ENCODE measurements around the gene FERMT2. TPM values are rescaled to one million over a fixed set of nuclear protein-coding genes. Genes with fewer than 3 reads are reported as not detected.
A peak's percentile ranks its signal among the peaks of the same experiment; 100 is the strongest.
"Not testable (repeated sequence)": the region's sequence is repeated elsewhere in the genome, so short reads cannot be mapped to it uniquely, and the experiment has no call there.

Gene FERMT2
- total and polyA plus RNA-seq, 8 donors, result 25.9 to 213 (median 63.3) TPM

- TF ChIP-seq POLR2AphosphoS5 (IDR thresholded peaks at IDR 0.05), result no peak
- no peak for TF ChIP-seq POLR2A (IDR thresholded peaks at IDR 0.05)
- TF ChIP-seq CTCF (IDR thresholded peaks at IDR 0.05), result no peak
- TF ChIP-seq EP300 (IDR thresholded peaks at IDR 0.05), result no peak
- 94 to 98% (median 95%) methylated on average over 9 of the region's 9 CpGs for WGBS, 5 donors
- Histone ChIP-seq H3K27ac (no peak overlapping the region), H3K27me3 (no peaks in the 10 kb centered on the region), H3K4me3 (no peak overlapping the region), H3K9me3 (no peaks in the 10 kb centered on the region), H3K36me3 (peaks cover 54 to 89% (median 78%) of the 10 kb centered on the region in 4 donors), H3K4me1 (peaks cover 0 to 7% (median 0%) of the 10 kb centered on the region in 4 donors)
- intact Hi-C loops (cut with DNase I; ENCODE audit: low total_unique reads), result no loop called here
- DNase-seq, result no peak
Measured at GRCh38 chr14:52868911-52869618, 81.8 kb downstream of the FERMT2 start.

- H3K36me3 ChIP-seq, result peaks cover 31 to 66% (median 64%) of the 10 kb centered on the region in 4 donors
- WGBS, 5 donors, result 91 to 98% (median 95%) methylated on average over 7 of the region's 7 CpGs
- not testable (repeated sequence) for DNase-seq
Measured at GRCh38 chr14:52864893-52865292, 86.0 kb downstream of the FERMT2 start.

GRCh38 chr14:52863334-52863700, 87.5 kb downstream of the FERMT2 start:
- WGBS, 5 donors, result 55 to 87% (median 67%) methylated on average over 1 of the region's 1 CpG
- intact Hi-C loops (cut with DNase I; ENCODE audit: low total_unique reads), result no loop called here
- H3K27ac ChIP-seq, result peak overlapping the region in 4 of 5 donors; percentile 6 to 52 (median 26)

More at GRCh38 chr14:52864893-52865292, 86.0 kb downstream of the FERMT2 start:
- H3K4me1 ChIP-seq; intact Hi-C loops (cut with DNase I; ENCODE audit: low total_unique reads); H3K9me3 ChIP-seq; H3K4me3 ChIP-seq; H3K27me3 ChIP-seq; H3K27ac ChIP-seq: not testable (repeated sequence)

GRCh38 chr14:52862632-52863333, 88.1 kb downstream of the FERMT2 start:
- intact Hi-C loops (cut with DNase I; ENCODE audit: low total_unique reads), result no loop called here
- no peaks in the 10 kb centered on the region for H3K9me3 ChIP-seq
- TF ChIP-seq POLR2AphosphoS5 (IDR thresholded peaks at IDR 0.05) (no peak), CTCF (IDR thresholded peaks at IDR 0.05) (no peak), POLR2A (IDR thresholded peaks at IDR 0.05) (no peak), EP300 (IDR thresholded peaks at IDR 0.05) (no peak)
- H3K27ac ChIP-seq, result peak overlapping the region in 4 of 5 donors; percentile 22 to 52 (median 26)
- peaks cover 0 to 9% (median 0%) of the 10 kb centered on the region in 4 donors for H3K4me1 ChIP-seq
- 38 to 54% (median 45%) methylated on average over 4 of the region's 4 CpGs for WGBS, 5 donors
- H3K4me3 ChIP-seq, result no peak overlapping the region
- peak in 1 of 2 donors; percentile 61 for DNase-seq
- H3K36me3 ChIP-seq, result peaks cover 27 to 66% (median 65%) of the 10 kb centered on the region in 4 donors
- no peaks in the 10 kb centered on the region for H3K27me3 ChIP-seq

More at GRCh38 chr14:52863334-52863700, 87.5 kb downstream of the FERMT2 start:
- no peak for TF ChIP-seq POLR2A (IDR thresholded peaks at IDR 0.05)
- TF ChIP-seq EP300 (IDR thresholded peaks at IDR 0.05), result no peak
- TF ChIP-seq CTCF (IDR thresholded peaks at IDR 0.05), result no peak
- no peak overlapping the region for H3K4me3 ChIP-seq
- H3K9me3 ChIP-seq, result no peaks in the 10 kb centered on the region
- peaks cover 0 to 9% (median 0%) of the 10 kb centered on the region in 4 donors for H3K4me1 ChIP-seq
- H3K36me3 ChIP-seq, result peaks cover 31 to 67% (median 63%) of the 10 kb centered on the region in 4 donors
- no peak for DNase-seq
- no peaks in the 10 kb centered on the region for H3K27me3 ChIP-seq
